Choroid plexus epithelial cell (primary cell): ENCODE data around the gene LONP2.

ENCODE experiments used
- DNase-seq: peaks from one replicate; pipeline ENCODE4 v3.0.0-alpha.2; 2010; ENCODE audit warnings: low read depth
- H3K4me3 ChIP-seq: 2 replicates; pipeline ENCODE4 v1.5.1; 2011; ENCODE audit warnings: low read depth, mild to moderate bottlenecking, control low read depth, low read length, moderate library complexity
- CTCF ChIP-seq: conservative IDR thresholded peaks from 2 replicates; pipeline ENCODE4 v1.5.1; 2011; ENCODE audit warnings: low read depth, mild to moderate bottlenecking, control low read depth, inconsistent platforms, low read length, moderate library complexity

The LONP2 gene

GRCh38 chr16:48272837-48273421, 28.8 kb downstream of the LONP2 start:
- H3K4me3 ChIP-seq, result no peak overlapping the region
- DNase-seq, result peak; percentile 52
- TF ChIP-seq CTCF, result no peak

GRCh38 chr16:48274476-48274875, 30.4 kb downstream of the LONP2 start:
- no peak for DNase-seq
- no peak for TF ChIP-seq CTCF
- H3K4me3 ChIP-seq, result no peak overlapping the region

GRCh38 chr16:48276102-48276501, 32.0 kb downstream of the LONP2 start:
- no peak for TF ChIP-seq CTCF
- H3K4me3 ChIP-seq, result no peak overlapping the region
- peak; percentile 39 for DNase-seq

- no peak for DNase-seq
- TF ChIP-seq CTCF, result no peak
- no peak overlapping the region for H3K4me3 ChIP-seq
Observed at GRCh38 chr16:48277158-48277557, 33.1 kb downstream of the LONP2 start.

- peak; percentile 16 for TF ChIP-seq CTCF
Observed at GRCh38 chr16:48279199-48279598, 35.1 kb downstream of the LONP2 start.

GRCh38 chr16:48280546-48280945, 36.4 kb downstream of the LONP2 start:
- H3K4me3 ChIP-seq, result no peak overlapping the region
- DNase-seq, result no peak
- TF ChIP-seq CTCF, result no peak

More at GRCh38 chr16:48279199-48279598, 35.1 kb downstream of the LONP2 start:
- H3K4me3 ChIP-seq, result no peak overlapping the region
- DNase-seq, result peak; percentile 38

- no peak for TF ChIP-seq CTCF
- DNase-seq, result no peak
- no peak overlapping the region for H3K4me3 ChIP-seq
Observed at GRCh38 chr16:48282636-48283263, 38.6 kb downstream of the LONP2 start.
